ENCODE data around the gene DCBLD2. TPM values are rescaled to one million over a fixed set of nuclear protein-coding genes. Genes with fewer than 3 reads are reported as not detected.
A peak's percentile ranks its signal among the peaks of the same experiment; 100 is the strongest.

The DCBLD2 gene
- total RNA-seq, 1 donor from 2014 or later: 145 TPM

GRCh38 chr3:98903099-98903498 lies 1.6 kb upstream of the DCBLD2 start:
- TF ChIP-seq CTCF (IDR thresholded peaks at IDR 0.05) (no peak), EZH2 (IDR thresholded peaks at IDR 0.05) (no peak), EZH2phosphoT487 (IDR thresholded peaks at IDR 0.05) (no peak)
- H3K36me3 ChIP-seq: no peaks in the 10 kb centered on the region
- peaks cover 28% of the 10 kb centered on the region for H3K4me1 ChIP-seq
- peaks cover 29% of the 10 kb centered on the region for H3K79me2 ChIP-seq (ENCODE audit: low read depth)
- peaks cover 9% of the 10 kb centered on the region for H3K9me3 Mint-ChIP-seq
- H3K36me3 Mint-ChIP-seq: peaks cover 16% of the 10 kb centered on the region
- H3K4me1 Mint-ChIP-seq: peaks cover 21% of the 10 kb centered on the region
- no peaks in the 10 kb centered on the region for H3K27me3 Mint-ChIP-seq (ENCODE audit: insufficient read depth, low read depth)
- H3K4me2 ChIP-seq: peak overlapping the region; percentile 81
- H4K20me1 ChIP-seq (ENCODE audit: low read depth): peaks cover 27% of the 10 kb centered on the region
- H3K27ac ChIP-seq: no peak overlapping the region
- H3K9ac ChIP-seq: no peak overlapping the region
- peak overlapping the region; percentile 50 for H3K4me3 ChIP-seq
- H3K4me3 Mint-ChIP-seq: peak overlapping the region; percentile 49
- no peak overlapping the region for H2AFZ ChIP-seq (replicated peaks)
- no peak overlapping the region for H3K27ac Mint-ChIP-seq
- H3K27me3 ChIP-seq: no peaks in the 10 kb centered on the region
- DNase-seq (ENCODE audit: low spot score): no peak
- H3F3A ChIP-seq (ENCODE audit: low read depth): peaks cover 19% of the 10 kb centered on the region
- H3K9me3 ChIP-seq (ENCODE audit: low read depth): no peaks in the 10 kb centered on the region

- Histone ChIP-seq H3K9me3 (ENCODE audit: low read depth) (no peaks in the 10 kb centered on the region), H4K20me1 (ENCODE audit: low read depth) (peaks cover 34% of the 10 kb centered on the region), H2AFZ (replicated peaks) (peak overlapping the region; percentile 90), H3K27me3 (no peaks in the 10 kb centered on the region), H3K4me3 (peak overlapping the region; percentile 50), H3K36me3 (no peaks in the 10 kb centered on the region), H3K4me2 (peak overlapping the region; percentile 81), H3K4me1 (peaks cover 35% of the 10 kb centered on the region), H3F3A (ENCODE audit: low read depth) (peaks cover 19% of the 10 kb centered on the region), H3K9ac (peak overlapping the region; percentile 46), H3K79me2 (ENCODE audit: low read depth) (peaks cover 37% of the 10 kb centered on the region), H3K27ac (peak overlapping the region; percentile 93)
- peak overlapping the region; percentile 25 for H3K27ac Mint-ChIP-seq
- H3K9me3 Mint-ChIP-seq: peaks cover 6% of the 10 kb centered on the region
- no peak for TF ChIP-seq EZH2 (IDR thresholded peaks at IDR 0.05)
- no peak for TF ChIP-seq EZH2phosphoT487 (IDR thresholded peaks at IDR 0.05)
- no peak for TF ChIP-seq CTCF (IDR thresholded peaks at IDR 0.05)
- H3K4me3 Mint-ChIP-seq: peak overlapping the region; percentile 84
- peaks cover 14% of the 10 kb centered on the region for H3K36me3 Mint-ChIP-seq
- H3K27me3 Mint-ChIP-seq (ENCODE audit: insufficient read depth, low read depth): no peaks in the 10 kb centered on the region
- DNase-seq (ENCODE audit: low spot score): no peak
- H3K4me1 Mint-ChIP-seq: peaks cover 21% of the 10 kb centered on the region
Measured at GRCh38 chr3:98902351-98902740, 851 bp upstream of the DCBLD2 start.

GRCh38 chr3:98901119-98901391 lies 440 bp downstream of the DCBLD2 start:
- H3K4me3 Mint-ChIP-seq: peak overlapping the region; percentile 96
- Histone ChIP-seq H3K36me3 (no peaks in the 10 kb centered on the region), H2AFZ (replicated peaks) (peak overlapping the region; percentile 61), H3K4me2 (peak overlapping the region; percentile 80), H3K4me1 (peaks cover 36% of the 10 kb centered on the region), H3K9ac (peak overlapping the region; percentile 90), H4K20me1 (ENCODE audit: low read depth) (peaks cover 47% of the 10 kb centered on the region), H3K4me3 (peak overlapping the region; percentile 98), H3K9me3 (ENCODE audit: low read depth) (no peaks in the 10 kb centered on the region), H3K27ac (peak overlapping the region; percentile 98), H3K27me3 (no peaks in the 10 kb centered on the region), H3F3A (ENCODE audit: low read depth) (peaks cover 19% of the 10 kb centered on the region), H3K79me2 (ENCODE audit: low read depth) (peaks cover 50% of the 10 kb centered on the region)
- no peaks in the 10 kb centered on the region for H3K27me3 Mint-ChIP-seq (ENCODE audit: insufficient read depth, low read depth)
- TF ChIP-seq EZH2 (IDR thresholded peaks at IDR 0.05) (no peak), CTCF (IDR thresholded peaks at IDR 0.05) (no peak), EZH2phosphoT487 (IDR thresholded peaks at IDR 0.05) (no peak)
- H3K9me3 Mint-ChIP-seq: peaks cover 9% of the 10 kb centered on the region
- peaks cover 17% of the 10 kb centered on the region for H3K36me3 Mint-ChIP-seq
- peaks cover 21% of the 10 kb centered on the region for H3K4me1 Mint-ChIP-seq
- peak overlapping the region; percentile 76 for H3K27ac Mint-ChIP-seq
- peak; percentile 80 for DNase-seq (ENCODE audit: low spot score)
